Smooth muscle cell (in vitro differentiated cells): ENCODE measurements around the gene C10orf67. TPM values are rescaled to one million over a fixed set of nuclear protein-coding genes. Genes with fewer than 3 reads are reported as not detected.

ENCODE experiments used
- DNase-seq: peaks from one replicate; lab custom pipeline; 2025; ENCODE audit not compliant: unreplicated experiment; lab: John Stamatoyannopoulos, UW
- H2AFZ ChIP-seq: fragments of 200-600 bp; sonication (generic); 2 replicates; pipeline ENCODE4 v1.6.0; 2016; ENCODE audit warnings: antibody characterized with exemption, low read depth, mild to moderate bottlenecking
- H3F3A ChIP-seq: fragments of 200-600 bp; sonication (generic); 2 replicates; pipeline ENCODE4 v1.6.0; 2017; ENCODE audit warnings: antibody characterized with exemption, low read depth
- H3K27ac ChIP-seq: fragments of 200-600 bp; sonication (generic); 2 replicates; pipeline ENCODE4 v1.5.1; 2016; ENCODE audit warnings: low read depth, mild to moderate bottlenecking
- H3K27me3 ChIP-seq: fragments of 200-600 bp; sonication (generic); 2 replicates; pipeline ENCODE4 v1.6.1; 2016; ENCODE audit warnings: low read depth, mild to moderate bottlenecking
- H3K36me3 ChIP-seq: fragments of 200-600 bp; sonication (generic); 2 replicates; pipeline ENCODE4 v1.5.1; 2016; ENCODE audit warnings: low read depth
- H3K4me1 ChIP-seq: fragments of 200-600 bp; sonication (generic); 2 replicates; pipeline ENCODE4 v1.5.1; 2016; ENCODE audit warnings: low read depth
- H3K4me2 ChIP-seq: fragments of 200-600 bp; sonication (generic); 2 replicates; pipeline ENCODE4 v1.6.0; 2016; ENCODE audit warnings: mild to moderate bottlenecking
- H3K4me3 ChIP-seq: fragments of 200-600 bp; sonication (generic); 2 replicates; pipeline ENCODE4 v1.5.1; 2016; ENCODE audit warnings: mild to moderate bottlenecking
- H3K79me2 ChIP-seq: fragments of 200-600 bp; sonication (generic); 2 replicates; pipeline ENCODE4 v1.6.0; 2016; ENCODE audit warnings: low read depth, mild to moderate bottlenecking
- H3K9ac ChIP-seq: fragments of 200-600 bp; sonication (generic); 2 replicates; pipeline ENCODE4 v1.6.0; 2016; ENCODE audit warnings: low read depth
- H3K9me3 ChIP-seq: fragments of 200-600 bp; sonication (generic); replicated peaks from 2 replicates; pipeline ENCODE4 v1.5.1; 2016; ENCODE audit warnings: low read depth
- H4K20me1 ChIP-seq: fragments of 200-600 bp; sonication (generic); 2 replicates; pipeline ENCODE4 v1.6.0; 2016; ENCODE audit warnings: low read depth
- WGBS: methylation state at CpG from one replicate; pipeline ENCODE4 v1.1.7; 2016; ENCODE audit warnings: low lambda C conversion rate; 5-methylcytosine and 5-hydroxymethylcytosine counted together
- polyA plus RNA-seq: library from polyadenylated mRNA; unstranded; fragments of >200 nt; fragmentation: Nextera tagmentation; extraction: Ambion mirVana; gene quantifications from 2 replicates; pipeline ENCODE4 v1.2.1, GENCODE V29; 2016
- total RNA-seq: library from RNA; depleted of rRNA; stranded (reverse); fragments of >200 nt; gene quantifications from 2 replicates; pipeline ENCODE4 v1.2.3, GENCODE V29; 2014
- TF ChIP-seq, protein P1 (sequence below): fragments of 200-600 bp; sonication (generic); IDR thresholded peaks from 2 replicates; pipeline ENCODE4 v1.5.1; 2017; ENCODE audit warnings: borderline replicate concordance, mild to moderate bottlenecking, antibody characterized with exemption; ENCODE audit not compliant: insufficient read depth, poor library complexity, severe bottlenecking

Gene C10orf67
- total and polyA plus RNA-seq, 2 experiments from 2014 or later = not detected

DNA sequence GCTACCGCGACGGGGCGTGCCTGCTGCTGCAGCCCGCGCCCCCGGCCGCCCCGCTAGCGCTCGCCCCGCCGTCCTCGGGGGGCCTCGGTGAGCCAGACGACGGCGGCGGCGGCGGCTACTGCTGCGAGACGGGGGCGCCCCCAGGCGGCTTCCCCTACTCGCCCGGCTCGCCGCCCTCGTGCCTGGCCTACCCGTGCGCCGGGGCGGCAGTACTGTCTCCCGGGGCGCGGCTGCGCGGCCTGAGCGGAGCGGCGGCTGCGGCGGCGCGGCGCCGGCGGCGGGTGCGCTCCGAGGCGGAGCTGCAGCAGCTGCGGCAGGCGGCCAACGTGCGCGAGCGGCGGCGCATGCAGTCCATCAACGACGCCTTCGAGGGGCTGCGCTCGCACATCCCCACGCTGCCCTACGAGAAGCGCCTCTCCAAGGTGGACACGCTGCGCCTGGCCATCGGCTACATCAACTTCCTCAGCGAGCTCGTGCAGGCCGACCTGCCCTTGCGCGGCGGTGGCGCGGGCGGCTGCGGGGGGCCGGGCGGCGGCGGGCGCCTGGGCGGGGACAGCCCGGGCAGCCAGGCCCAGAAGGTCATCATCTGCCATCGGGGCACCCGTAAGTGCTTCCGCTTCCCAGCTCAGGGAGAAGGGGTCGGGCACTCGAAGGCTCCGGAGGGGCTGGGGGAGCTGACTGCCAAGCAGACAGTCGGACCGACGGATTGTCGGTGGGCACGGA is 151.7 kb downstream of the C10orf67 start:
- Histone ChIP-seq H3K36me3 (no peaks in the 10 kb centered on the region), H3F3A (no peaks in the 10 kb centered on the region), H3K4me1 (peaks cover 17% of the 10 kb centered on the region), H3K27ac (no peak overlapping the region), H3K9me3 (no peaks in the 10 kb centered on the region), H3K9ac (no peak overlapping the region), H3K4me2 (peak overlapping the region; percentile 69), H3K27me3 (peaks cover 99% of the 10 kb centered on the region), H2AFZ (no peak overlapping the region), H4K20me1 (no peaks in the 10 kb centered on the region), H3K79me2 (no peaks in the 10 kb centered on the region), H3K4me3 (peak overlapping the region; percentile 13)
- TF ChIP-seq, protein P1, sequence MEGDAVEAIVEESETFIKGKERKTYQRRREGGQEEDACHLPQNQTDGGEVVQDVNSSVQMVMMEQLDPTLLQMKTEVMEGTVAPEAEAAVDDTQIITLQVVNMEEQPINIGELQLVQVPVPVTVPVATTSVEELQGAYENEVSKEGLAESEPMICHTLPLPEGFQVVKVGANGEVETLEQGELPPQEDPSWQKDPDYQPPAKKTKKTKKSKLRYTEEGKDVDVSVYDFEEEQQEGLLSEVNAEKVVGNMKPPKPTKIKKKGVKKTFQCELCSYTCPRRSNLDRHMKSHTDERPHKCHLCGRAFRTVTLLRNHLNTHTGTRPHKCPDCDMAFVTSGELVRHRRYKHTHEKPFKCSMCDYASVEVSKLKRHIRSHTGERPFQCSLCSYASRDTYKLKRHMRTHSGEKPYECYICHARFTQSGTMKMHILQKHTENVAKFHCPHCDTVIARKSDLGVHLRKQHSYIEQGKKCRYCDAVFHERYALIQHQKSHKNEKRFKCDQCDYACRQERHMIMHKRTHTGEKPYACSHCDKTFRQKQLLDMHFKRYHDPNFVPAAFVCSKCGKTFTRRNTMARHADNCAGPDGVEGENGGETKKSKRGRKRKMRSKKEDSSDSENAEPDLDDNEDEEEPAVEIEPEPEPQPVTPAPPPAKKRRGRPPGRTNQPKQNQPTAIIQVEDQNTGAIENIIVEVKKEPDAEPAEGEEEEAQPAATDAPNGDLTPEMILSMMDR = no peak
- WGBS = 2% methylated on average over 74 of the region's 100 CpGs
- no peak for DNase-seq

DNA sequence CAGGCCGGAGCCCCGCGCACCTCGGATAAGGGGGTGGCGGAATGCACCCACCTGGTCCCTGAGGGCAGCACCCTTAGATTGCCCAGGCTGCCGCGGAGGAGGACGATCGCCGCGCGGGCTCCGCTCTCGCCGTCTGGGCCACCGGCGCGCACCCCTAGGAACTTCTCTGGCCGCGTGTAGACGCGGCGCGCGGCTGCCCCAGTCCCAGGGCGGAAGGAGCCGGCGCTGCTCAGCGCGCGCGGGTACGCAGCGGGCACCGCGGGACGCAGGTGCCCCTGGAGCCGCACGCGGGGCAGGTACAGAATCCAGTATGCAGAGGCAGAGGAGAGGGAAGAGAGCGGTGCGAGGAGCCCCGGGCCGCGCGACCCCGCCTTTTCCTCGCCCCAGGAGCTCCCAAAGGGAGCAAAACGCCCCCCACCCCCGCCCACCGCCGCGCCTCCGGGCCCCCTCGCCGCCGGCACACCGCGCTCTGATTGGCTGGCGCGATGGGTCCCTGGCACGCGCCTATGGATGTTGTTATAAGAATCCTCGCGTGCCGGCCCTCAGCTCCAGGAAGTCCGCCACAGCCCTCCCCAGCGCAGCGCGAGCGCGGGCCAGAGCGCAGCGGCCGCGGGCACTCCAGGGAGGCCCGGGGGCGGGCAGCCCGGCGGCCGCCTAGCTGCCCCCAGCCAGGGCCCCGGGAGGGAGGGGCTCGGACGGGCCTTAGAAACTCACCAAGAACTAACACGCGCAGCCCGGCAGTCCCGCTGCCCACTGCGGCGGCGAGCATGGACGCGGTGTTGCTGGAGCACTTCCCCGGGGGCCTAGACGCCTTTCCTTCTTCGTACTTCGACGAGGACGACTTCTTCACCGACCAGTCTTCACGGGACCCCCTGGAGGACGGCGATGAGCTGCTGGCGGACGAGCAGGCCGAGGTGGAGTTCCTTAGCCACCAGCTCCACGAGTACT is 152.6 kb downstream of the C10orf67 start, which contains the start of gene PTF1A:
Gene PTF1A (plus strand): TSS at position 549 of the 948 bp plus-strand sequence. CDS start 219 bp downstream, at position 768.
- peaks cover 17% of the 10 kb centered on the region for H3K4me1 ChIP-seq
- TF ChIP-seq, protein P1 = no peak
- peaks cover 99% of the 10 kb centered on the region for H3K27me3 ChIP-seq

GRCh38 chr10:23190872-23191763 is 153.5 kb downstream of the C10orf67 start:
- no peaks in the 10 kb centered on the region for H3K9me3 ChIP-seq
- no peak overlapping the region for H2AFZ ChIP-seq
- WGBS = 8% methylated on average over 36 of the region's 36 CpGs
- no peak overlapping the region for H3K9ac ChIP-seq
- H3K4me2 ChIP-seq = no peak overlapping the region
- no peak overlapping the region for H3K4me3 ChIP-seq
- H3F3A ChIP-seq = no peaks in the 10 kb centered on the region
- no peaks in the 10 kb centered on the region for H4K20me1 ChIP-seq
- no peak overlapping the region for H3K27ac ChIP-seq
- peaks cover 17% of the 10 kb centered on the region for H3K4me1 ChIP-seq
- H3K79me2 ChIP-seq = no peaks in the 10 kb centered on the region
- no peak for DNase-seq
- H3K36me3 ChIP-seq = no peaks in the 10 kb centered on the region
- TF ChIP-seq, protein P1 = no peak
- H3K27me3 ChIP-seq = peaks cover 99% of the 10 kb centered on the region

More for the DNA sequence above, 152.6 kb downstream of the C10orf67 start, which contains the start of gene PTF1A:
- no peak within 1 kb of the TSS for H2AFZ ChIP-seq
- peak within 1 kb of the TSS; percentile 69 for H3K4me2 ChIP-seq
- 2% methylated on average over 93 of the region's 107 CpGs for WGBS
- H3K9ac ChIP-seq = no peak within 1 kb of the TSS
- no peaks in the 10 kb centered on the region for H4K20me1 ChIP-seq
- no peaks in the 10 kb centered on the region for H3K36me3 ChIP-seq
- no peak within 1 kb of the TSS for H3K27ac ChIP-seq
- H3K4me3 ChIP-seq = peak within 1 kb of the TSS; percentile 13
- H3K79me2 ChIP-seq = no peaks in the 10 kb centered on the region
- no peaks in the 10 kb centered on the region for H3F3A ChIP-seq
- H3K9me3 ChIP-seq = no peaks in the 10 kb centered on the region
- DNase-seq = no peak
